TTC549 (cell line): ENCODE measurements around the gene ATP7B.

Experiments
- FAIRE-seq: peaks from 2 replicates; lab custom pipeline; 2012; peaks lifted over from hg19 to GRCh38; lab: Jason Lieb, UNC

Gene ATP7B

GRCh38 chr13:51976890-51977289, 34.4 kb downstream of the ATP7B start:
- no peak for FAIRE-seq

GRCh38 chr13:51976423-51976822, 34.8 kb downstream of the ATP7B start:
- no peak for FAIRE-seq

GRCh38 chr13:51974482-51974881, 36.8 kb downstream of the ATP7B start:
- FAIRE-seq = no peak

- no peak for FAIRE-seq
Measured at GRCh38 chr13:51971520-51972426, 39.5 kb downstream of the ATP7B start.

GRCh38 chr13:51970349-51970748, 40.9 kb downstream of the ATP7B start:
- FAIRE-seq = no peak

- no peak for FAIRE-seq
Measured at GRCh38 chr13:51967482-51968446, 43.5 kb downstream of the ATP7B start.

- no peak for FAIRE-seq
Measured at GRCh38 chr13:51966186-51966585, 45.1 kb downstream of the ATP7B start.

- FAIRE-seq = no peak
Measured at GRCh38 chr13:51961493-51962403, 49.5 kb downstream of the ATP7B start.

- FAIRE-seq = no peak
Measured at GRCh38 chr13:51960766-51961165, 50.5 kb downstream of the ATP7B start.

- no peak for FAIRE-seq
Measured at GRCh38 chr13:51959773-51960172, 51.5 kb downstream of the ATP7B start.

- FAIRE-seq = no peak
Measured at GRCh38 chr13:51958217-51958547, 53.1 kb downstream of the ATP7B start.

GRCh38 chr13:51957377-51958216, 53.7 kb downstream of the ATP7B start:
- no peak for FAIRE-seq

- no peak for FAIRE-seq
Measured at GRCh38 chr13:51956717-51957116, 54.5 kb downstream of the ATP7B start.

- FAIRE-seq = no peak
Measured at GRCh38 chr13:51955816-51956603, 55.2 kb downstream of the ATP7B start.

- no peak for FAIRE-seq
Measured at GRCh38 chr13:51955281-51955771, 55.9 kb downstream of the ATP7B start.

- FAIRE-seq = no peak
Measured at GRCh38 chr13:51953347-51954195, 57.7 kb downstream of the ATP7B start.

- FAIRE-seq = no peak
Measured at GRCh38 chr13:51950722-51951121, 60.5 kb downstream of the ATP7B start.

- no peak for FAIRE-seq
Measured at GRCh38 chr13:51946163-51946669, 65.0 kb downstream of the ATP7B start.

GRCh38 chr13:51945149-51945548, 66.1 kb downstream of the ATP7B start:
- FAIRE-seq = no peak
